Left renal pelvis (tissue), 4 donors: ENCODE data around the gene SLC29A1. TPM values are rescaled to one million over a fixed set of nuclear protein-coding genes. Genes with fewer than 3 reads are reported as not detected.
"Not testable (repeated sequence)": the region's sequence is repeated elsewhere in the genome, so short reads cannot be mapped to it uniquely, and the experiment has no call there.

Experiments
- DNase-seq, 4 donors: peaks; one replicate each; pipeline ENCODE4 v3.0.0-alpha.2; 2013; ENCODE audit warnings: low read depth in 4 of 4, low spot score in 3 of 4
- polyA plus RNA-seq, 4 donors: library from polyadenylated mRNA; unstranded; fragments of 120-200 nt; gene quantifications; one replicate each; pipeline ENCODE4 v1.2.1, GENCODE V29; 2013; ENCODE audit not compliant: insufficient read length in 4 of 4

SLC29A1 gene
- 10 to 100 TPM; 29.9 to 38.7 (median 34.6) TPM for polyA plus RNA-seq

DNA sequence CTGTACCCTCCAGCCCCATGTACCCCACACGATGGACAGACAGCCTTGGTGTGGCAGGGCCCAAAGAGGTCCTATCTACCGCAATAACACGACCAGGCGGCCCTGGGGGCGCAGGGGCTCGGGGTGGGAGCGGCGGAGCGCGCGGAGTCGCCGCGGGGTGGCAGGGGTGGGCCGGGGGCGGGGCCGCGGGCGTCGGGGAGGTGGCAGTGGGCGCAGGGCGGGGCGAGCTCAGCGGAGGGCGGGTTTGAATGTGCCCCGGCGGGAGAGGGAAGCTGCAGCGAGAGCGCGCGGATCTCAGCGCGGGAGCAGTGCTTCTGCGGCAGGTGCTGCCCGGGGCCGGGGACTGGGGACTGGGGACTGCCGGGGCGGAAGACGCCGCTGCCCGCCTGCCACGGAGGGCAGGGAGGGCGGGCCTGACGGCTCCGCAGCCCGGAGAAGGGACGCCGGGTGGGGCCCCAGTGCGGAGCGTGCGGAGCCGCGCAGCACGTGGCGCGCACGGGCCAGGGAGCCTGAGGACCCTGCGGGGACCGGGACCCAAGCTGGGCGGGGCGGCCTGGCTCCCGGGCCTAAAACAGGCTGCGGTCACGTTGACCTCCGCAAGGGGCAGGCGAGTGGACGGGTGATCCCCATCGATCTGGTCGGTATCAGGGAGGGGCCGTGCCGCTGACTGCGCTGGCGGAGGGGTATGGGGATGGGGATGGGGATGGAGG lies at the start of gene SLC29A1:
Gene SLC29A1, plus strand, starts transcription at position 277 of the 710 bp plus-strand sequence. CDS start 3,719 bp downstream, outside the sequence.
- DNase-seq: no peak

DNA sequence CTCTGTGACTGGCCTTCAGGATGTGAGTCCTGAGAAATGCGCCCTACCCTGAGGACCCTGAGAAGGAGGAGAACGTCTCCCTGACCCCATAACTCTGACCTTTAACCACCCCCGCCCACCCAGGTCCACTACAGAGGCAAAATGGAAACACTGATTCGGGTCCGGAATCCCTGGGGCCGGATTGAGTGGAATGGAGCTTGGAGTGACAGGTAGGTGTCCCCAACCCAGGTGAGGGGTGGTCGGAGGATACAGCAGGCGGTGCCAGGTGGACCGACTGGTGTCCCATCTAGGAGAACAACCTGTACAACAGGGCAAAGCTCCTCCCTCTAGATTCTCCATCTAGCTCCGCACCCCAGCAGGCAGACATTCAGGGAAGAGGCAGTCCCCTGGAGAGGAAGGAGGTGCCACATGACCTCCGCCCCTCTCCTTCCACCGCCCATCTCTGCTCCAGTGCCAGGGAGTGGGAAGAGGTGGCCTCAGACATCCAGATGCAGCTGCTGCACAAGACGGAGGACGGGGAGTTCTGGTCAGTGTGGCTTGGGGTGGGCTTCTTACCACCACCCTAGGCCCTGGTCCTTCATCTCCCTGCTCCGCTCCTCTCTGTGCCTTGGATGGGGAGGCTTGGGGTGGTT lies 47.1 kb upstream of the SLC29A1 start:
- no peak for DNase-seq

DNA sequence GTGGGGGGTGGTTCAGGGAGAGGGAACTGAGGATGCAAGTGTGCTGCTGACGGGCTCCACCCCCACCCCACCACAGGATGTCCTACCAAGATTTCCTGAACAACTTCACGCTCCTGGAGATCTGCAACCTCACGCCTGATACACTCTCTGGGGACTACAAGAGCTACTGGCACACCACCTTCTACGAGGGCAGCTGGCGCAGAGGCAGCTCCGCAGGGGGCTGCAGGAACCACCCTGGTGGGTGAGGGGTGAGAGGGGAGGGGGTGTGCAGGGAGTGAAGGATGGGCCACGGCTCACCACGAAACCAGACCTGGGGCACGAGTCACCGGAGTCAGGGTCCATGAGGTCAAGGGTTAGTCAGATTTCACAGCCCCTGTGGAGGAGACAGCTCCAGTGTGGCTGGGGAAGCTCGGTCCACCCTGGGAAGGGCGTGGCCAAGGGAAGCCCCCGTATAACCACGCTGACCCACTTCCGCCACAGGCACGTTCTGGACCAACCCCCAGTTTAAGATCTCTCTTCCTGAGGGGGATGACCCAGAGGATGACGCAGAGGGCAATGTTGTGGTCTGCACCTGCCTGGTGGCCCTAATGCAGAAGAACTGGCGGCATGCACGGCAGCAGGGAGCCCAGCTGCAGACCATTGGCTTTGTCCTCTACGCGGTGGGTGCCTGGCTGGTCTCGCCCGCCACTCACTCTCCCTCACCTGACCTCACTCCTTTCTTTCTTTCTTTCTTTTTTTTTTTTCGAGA lies 46.5 kb upstream of the SLC29A1 start:
- DNase-seq: no peak

DNA sequence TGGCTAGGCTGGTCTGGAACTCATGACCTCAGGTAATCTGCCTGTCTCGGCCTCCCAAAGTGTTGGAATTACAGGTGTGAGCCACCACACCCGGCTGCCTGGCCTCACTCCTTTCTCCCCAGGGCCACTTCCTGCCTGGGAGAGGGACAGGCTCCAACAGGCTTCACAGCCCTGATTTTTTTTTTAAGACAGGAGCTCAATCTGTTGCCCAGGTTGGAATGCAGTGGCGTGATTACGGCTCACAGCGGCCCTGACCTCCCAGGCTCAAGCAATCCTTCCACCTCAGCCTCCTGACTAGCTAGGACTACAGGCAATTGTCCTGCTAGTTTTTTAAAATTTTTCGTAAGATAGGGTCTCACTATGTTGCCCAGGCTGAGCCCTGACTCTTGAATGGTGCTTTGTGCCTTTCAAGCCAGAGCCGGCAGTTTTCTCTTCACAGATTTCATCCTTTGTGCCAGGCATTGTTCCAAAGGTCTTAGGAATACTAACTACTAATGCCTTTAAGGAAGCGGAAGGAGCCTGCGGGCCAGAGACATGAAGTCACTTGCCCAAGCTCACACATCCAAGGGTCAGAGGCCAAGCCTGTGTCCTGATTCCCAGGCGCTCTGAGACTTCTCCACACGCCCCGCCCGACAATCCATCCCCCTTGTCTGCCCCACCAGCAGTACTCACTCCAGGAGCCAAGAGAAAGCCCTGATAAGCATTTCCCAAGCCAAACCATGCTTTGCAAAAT lies 45.5 kb upstream of the SLC29A1 start:
- DNase-seq: no peak

DNA sequence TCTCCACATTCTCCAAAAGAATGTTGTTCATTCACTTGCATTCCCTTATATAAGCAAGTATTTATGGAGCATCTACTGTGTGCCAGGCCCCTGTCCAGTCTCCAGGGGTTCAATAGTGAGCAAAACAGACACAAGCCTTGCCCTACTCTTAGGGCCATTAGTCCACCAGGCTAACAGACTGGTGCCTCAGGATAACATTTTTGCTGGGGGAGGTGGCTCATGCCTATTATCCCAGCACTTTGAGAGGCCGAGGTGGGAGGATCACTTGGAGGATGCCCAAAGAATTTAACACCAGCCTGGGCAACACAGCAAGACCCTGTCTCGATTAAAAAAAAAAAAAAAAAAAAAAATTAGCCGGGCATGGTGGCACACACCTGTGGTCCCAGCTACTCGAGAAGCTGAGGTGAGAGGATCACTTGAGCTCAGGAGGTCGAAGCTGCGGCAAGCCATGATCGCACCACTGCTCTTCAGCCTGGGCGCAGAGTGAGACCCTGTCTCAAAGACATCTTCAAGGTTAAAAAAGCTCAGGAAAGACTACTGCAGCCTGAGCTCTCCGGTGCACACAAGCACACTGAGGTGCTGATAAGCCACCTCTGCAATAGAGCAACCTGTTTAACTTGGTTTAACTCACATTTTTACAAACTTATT lies 44.8 kb upstream of the SLC29A1 start:
- DNase-seq: no peak

DNA sequence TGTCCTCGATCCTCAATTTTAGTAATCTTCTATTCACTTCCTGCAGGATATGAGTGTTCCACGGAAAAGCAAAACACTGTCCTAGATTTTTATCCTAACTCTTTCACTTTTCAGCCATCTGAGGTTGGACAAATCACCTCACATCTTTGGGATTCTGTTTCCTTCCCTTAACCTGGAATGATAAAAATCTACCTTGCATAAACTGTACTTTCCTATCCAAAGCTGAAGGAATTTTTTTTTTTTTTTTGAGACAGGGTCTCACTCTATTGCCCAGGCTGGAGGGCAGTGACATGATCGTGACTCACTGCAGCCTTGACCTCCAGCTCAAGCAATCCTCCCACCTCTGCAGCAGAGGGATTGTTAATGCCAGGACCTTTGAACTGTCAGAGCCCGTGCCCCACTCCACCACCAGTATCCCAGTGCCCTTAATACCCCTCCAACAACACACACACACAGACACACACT lies 44.3 kb upstream of the SLC29A1 start:
- DNase-seq: no peak

DNA sequence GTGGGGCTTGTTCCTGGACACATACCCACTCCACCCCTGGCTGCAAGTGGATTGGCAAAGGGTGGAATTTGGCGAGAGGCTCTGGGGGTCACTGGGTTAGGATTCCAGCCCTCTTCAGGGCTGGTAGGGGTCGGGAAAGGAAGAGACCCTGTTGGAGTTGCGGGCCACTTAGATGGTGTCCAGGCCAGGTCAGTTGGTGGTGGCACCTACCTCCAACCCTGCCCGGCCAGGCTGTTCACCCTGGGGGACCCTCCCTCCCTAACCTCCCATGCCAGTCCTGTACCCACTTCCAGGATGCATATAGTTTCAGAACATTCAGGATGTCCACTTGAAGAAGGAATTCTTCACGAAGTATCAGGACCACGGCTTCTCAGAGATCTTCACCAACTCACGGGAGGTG lies 43.7 kb upstream of the SLC29A1 start:
- no peak for DNase-seq

DNA sequence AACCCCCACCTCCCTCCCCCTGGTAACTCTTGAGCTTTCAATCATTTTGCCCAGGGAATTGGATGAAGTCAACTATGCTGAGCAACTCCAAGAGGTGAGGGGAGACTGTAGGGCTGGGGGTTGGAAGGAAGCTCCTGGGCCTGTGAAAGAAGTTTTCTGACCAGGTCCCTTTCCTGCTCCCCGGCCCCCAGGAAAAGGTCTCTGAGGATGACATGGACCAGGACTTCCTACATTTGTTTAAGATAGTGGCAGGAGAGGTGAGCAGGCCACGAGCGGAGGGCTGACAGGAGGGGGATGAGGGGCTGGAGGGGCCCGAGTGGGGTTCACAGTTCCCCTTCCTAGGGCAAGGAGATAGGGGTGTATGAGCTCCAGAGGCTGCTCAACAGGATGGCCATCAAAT lies 43.0 kb upstream of the SLC29A1 start:
- no peak for DNase-seq

DNA sequence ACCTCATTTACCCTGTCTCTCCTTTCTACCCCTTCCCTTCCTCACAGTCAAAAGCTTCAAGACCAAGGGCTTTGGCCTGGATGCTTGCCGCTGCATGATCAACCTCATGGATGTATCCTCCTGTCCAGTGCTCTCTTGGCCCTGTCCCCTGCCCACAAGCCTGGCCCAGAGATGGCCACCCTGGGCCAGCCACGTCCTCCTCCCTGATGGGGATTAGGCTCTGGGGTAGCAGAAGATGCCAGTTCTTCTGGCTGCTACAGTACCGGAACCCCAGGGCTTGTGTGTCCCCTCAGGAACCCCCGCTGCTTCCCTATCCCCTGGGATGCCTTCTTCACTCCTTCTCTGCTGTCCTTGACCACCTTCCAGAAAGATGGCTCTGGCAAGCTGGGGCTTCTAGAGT lies 42.5 kb upstream of the SLC29A1 start:
- no peak for DNase-seq

DNA sequence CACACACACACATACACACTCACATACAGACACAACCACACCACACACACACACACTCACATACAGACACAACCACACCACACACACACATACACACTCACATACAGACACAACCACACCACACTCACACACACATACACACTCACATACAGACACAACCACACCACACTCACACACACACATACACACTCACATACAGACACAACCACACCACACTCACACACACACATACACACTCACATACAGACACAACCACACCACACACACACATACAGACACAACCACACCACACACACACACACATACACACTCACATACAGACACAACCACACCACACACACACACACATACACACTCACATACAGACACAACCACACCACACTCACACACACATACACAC lies 41.6 kb upstream of the SLC29A1 start:
- not testable (repeated sequence) for DNase-seq

DNA sequence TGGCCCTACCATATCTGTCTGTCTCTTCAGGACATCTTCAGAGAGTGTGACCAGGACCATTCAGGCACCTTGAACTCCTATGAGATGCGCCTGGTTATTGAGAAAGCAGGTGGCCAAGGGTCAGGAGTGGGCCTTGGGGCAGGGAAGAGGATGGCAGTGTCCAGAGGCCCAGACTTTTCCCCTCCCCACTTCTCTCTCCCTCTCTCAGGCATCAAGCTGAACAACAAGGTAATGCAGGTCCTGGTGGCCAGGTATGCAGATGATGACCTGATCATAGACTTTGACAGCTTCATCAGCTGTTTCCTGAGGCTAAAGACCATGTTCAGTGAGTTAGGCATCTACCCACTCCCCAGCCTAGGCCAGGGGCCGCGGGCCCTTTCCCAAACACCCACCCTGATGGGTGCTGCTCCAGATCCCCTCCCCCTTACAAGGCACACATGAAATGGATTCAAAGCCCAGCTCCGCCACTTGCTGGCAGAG lies 40.4 kb upstream of the SLC29A1 start:
- no peak for DNase-seq

DNA sequence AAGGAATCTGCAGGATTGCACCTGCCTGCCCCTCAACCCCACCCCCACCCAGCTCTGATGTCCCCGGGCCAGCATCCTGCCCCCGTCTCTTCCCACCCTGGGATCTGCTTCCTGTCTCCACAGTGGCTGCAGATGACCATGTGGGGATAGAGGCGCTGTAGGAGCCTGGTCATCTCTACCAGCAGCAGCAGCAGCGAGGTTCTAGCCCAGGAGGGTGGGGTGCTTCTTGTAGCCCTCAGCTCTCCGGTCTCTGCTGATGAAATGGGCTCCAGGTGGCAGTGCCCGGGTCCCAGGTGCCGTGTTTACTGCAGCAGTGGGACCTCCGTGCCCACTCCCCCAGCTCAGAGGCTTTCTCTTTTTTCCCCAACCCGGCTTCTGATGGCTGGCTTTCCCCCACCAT lies 39.6 kb upstream of the SLC29A1 start:
- DNase-seq: no peak

DNA sequence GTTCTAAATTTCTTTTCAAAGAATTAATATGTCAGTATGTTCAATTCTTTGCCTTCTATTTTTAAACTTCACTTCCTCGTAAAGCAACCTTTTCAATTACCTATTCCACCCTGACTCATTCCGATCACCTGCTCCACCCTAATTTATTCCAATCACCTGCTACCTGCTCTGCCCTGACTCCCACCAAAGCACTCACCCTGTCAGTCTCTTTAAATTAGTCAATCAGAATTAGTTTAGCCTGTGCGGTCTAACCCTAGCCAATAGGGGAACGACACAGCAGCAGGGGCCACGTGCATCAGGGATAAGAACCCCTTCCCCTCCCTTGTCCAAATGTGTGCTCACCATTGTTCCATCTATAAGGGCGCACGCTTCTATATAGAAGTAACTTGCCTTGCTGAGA lies 38.0 kb upstream of the SLC29A1 start:
- DNase-seq: not testable (repeated sequence)

DNA sequence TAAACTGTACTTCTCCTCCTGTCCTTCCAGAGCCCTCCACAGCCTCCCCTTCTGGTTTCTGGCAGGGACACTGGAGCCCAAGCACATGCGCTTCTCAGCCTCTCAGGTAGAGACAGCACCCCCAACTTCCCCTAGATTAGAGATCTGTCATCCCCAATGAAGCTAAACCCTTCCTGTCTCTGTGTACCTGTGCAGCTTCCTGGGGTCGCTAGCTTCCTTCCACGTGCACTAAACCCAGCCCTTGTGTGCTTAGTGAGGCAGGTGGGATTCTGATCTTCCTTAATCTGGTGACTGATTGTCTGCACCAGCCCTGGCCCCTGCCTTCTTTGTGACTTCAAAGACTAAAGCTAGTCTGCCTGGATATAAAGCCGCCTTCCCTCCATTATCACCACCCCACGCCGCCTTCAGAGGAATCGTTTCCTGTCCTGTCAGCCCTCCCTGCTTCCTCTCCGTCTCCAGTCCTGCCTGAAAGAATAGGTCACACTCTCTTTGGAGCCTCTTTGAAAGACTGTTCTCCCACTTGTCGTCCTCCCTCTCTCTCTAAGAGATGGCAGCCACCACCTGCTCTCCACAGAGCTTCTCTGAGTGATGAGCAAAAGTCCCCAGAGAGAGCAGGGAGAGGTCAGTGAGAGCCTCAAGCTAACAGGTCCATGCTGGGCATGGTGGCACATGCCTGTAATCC lies 37.3 kb upstream of the SLC29A1 start:
- no peak for DNase-seq

DNA sequence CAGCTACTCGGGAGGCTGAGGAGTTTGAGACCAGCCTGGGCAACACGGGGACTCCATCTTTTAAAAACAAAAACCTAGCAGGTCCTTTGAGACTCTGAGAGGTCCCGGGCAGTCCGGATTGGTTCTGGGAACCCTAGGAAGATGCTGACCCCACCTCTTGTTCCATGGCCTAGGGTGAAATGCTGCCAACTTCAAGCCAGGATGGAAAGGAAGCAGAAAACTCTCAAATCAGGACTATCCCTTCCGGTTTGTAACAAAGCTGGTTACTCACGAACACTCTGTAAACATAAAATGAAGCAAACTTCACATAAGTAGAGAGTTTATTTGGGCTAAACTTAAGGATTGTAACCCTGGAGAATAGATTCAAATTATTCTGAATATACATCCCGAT lies 36.8 kb upstream of the SLC29A1 start:
- DNase-seq: no peak

DNA sequence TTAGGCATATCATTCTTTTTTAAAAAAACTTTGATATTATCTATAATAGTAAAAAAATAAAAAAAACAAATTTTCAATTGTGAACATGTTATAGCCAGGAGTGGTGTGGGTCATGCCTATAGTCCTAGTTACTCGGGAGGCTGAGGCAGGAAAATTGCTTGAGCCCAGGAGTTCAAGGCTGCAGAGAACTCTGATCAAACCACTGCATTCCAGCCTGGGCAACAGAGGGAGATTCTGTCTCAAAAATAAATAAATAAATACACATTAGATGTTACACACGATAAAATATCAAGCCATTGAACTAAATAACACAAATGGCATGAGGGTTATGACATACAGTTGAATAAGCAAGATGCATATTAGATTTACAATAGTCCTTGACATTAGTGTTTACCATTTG lies 34.6 kb upstream of the SLC29A1 start:
- no peak for DNase-seq

DNA sequence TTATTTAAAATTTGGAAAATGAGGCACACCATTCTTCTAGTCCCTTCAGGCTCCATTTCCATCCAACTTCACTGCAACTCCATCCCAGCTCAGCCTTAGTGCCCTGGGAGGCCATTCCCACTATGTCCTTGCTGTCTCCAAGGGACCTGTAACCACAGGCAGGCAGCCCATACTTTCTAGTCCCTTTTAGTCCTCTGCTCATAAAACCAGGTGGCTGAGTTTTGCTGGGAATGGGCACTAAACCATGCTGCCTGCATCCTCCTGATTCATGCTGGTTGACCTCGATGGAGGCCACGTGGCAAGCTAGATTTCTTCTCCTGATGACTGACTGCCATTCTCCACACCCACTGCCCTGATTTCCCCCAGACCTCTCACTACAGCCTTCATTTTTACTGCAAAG lies 34.1 kb upstream of the SLC29A1 start:
- no peak for DNase-seq

DNA sequence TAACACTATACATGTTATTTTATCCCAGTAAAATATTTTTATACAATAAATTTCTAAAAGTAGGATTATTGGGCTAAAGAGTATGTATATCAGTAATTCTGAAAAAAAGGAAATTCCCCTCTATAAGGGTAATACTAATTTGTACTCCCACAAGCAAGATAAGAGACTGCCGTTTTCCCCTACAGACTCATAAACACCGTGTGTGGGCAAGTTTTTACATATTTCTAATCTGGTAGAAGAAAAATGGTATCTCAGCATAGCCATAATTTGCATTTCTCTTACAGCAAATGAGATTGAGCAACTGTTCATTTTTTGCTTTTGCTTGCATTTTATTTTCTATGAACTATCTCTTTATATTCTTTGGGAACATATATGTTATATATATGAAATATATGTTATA lies 32.7 kb upstream of the SLC29A1 start:
- DNase-seq: no peak

DNA sequence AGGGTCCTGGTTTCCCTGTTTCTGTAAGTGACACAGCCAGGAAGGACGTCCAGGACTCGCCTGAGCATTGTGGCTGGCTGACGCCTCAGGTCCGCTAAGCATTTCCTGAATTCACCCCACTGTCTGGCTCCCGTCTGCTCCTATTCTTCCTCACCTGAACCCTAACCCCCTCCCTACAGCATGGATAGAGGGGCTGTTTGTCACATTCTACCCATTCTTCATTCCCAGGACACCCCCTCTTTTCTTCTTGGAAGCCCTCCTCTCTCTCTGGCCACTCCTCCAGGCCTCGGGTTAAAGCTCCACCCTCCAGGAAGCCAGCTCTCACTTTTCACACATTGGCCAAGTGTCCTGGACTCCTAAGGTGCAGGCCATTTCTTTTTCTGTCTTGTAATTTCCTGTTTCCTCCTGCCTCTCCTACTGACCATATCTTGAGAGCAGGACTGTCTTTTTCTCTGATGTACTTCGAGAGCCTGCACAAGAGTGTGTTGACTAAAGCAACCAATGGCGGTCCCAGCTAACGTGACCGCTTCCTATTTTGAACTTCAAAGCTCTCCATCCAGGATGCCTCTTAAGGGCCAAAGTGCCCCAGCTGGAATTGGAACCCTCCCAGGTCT lies 30.9 kb upstream of the SLC29A1 start:
- no peak for DNase-seq
